ENCODE results near the gene TAS2R1.
"Not testable (repeated sequence)": the region's sequence is repeated elsewhere in the genome, so short reads cannot be mapped to it uniquely, and the experiment has no call there.

TAS2R1 gene

DNA sequence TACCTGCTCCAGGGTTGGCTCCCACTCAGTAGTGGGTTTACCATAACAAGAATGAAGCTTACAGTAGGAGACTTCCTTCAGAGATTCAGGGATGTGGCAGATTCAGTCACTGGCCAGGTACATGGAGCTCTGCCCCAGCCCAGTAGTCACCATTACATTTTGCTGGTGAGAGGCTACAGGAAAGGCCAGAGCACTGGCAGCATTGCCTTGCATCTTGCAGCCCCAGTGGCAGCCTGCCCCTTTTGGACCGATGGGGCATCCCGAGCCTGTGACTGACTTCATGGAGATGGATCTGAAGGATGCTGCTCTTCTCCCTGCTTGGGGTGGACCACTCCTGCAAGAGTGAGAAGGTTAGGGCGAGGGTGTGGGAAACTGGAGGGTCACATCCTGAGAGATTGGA, 16.8 kb downstream of the TAS2R1 start:
- intact Hi-C loops (cut with micrococcal nuclease) = no loop called here
- no peaks in the 10 kb centered on the region for H3K36me3 Mint-ChIP-seq (ENCODE audit: low read depth)
- H3K27ac Mint-ChIP-seq = no peak overlapping the region
- H3K9me3 Mint-ChIP-seq = peaks cover 15% of the 10 kb centered on the region
- no peaks in the 10 kb centered on the region for H3K27me3 Mint-ChIP-seq
- H3K4me3 Mint-ChIP-seq = no peak overlapping the region
- H3K4me1 Mint-ChIP-seq (ENCODE audit: low read depth) = no peaks in the 10 kb centered on the region

GRCh38 chr5:9610969-9611368, 19.2 kb downstream of the TAS2R1 start:
- Mint-ChIP-seq H3K27ac (no peak overlapping the region), H3K9me3 (peaks cover 15% of the 10 kb centered on the region), H3K36me3 (ENCODE audit: low read depth) (no peaks in the 10 kb centered on the region), H3K27me3 (no peaks in the 10 kb centered on the region), H3K4me3 (no peak overlapping the region), H3K4me1 (ENCODE audit: low read depth) (no peaks in the 10 kb centered on the region)
- intact Hi-C loops (cut with micrococcal nuclease) = no loop called here

DNA sequence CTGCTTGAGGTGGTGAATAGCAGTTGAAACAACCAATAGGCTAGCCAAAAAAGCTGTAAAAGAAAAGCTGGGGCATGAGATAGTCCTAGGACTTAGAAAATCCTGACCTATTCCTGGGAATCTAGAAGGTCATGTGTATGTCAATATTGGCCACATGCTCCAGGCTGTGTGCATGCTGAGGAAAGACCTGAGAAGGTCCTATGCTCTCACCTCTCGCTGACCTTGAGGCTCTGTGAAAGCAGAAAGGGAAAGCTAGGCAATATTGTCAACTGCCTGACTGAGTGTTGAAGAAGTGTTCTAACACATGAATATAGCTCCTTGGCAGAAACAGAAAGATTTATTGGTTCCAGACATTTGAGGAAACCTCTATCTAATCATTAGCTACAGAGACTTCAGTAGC, 19.8 kb downstream of the TAS2R1 start:
- H3K27me3 Mint-ChIP-seq = no peaks in the 10 kb centered on the region
- intact Hi-C loops (cut with micrococcal nuclease) = no loop called here
- H3K4me3 Mint-ChIP-seq = no peak overlapping the region
- no peaks in the 10 kb centered on the region for H3K4me1 Mint-ChIP-seq (ENCODE audit: low read depth)
- H3K36me3 Mint-ChIP-seq (ENCODE audit: low read depth) = no peaks in the 10 kb centered on the region
- H3K9me3 Mint-ChIP-seq = peaks cover 15% of the 10 kb centered on the region
- no peak overlapping the region for H3K27ac Mint-ChIP-seq

- H3K36me3 Mint-ChIP-seq (ENCODE audit: low read depth) = no peaks in the 10 kb centered on the region
- H3K27me3 Mint-ChIP-seq = no peaks in the 10 kb centered on the region
- intact Hi-C loops (cut with micrococcal nuclease) = no loop called here
- H3K4me1 Mint-ChIP-seq (ENCODE audit: low read depth) = no peaks in the 10 kb centered on the region
- H3K4me3 Mint-ChIP-seq = no peak overlapping the region
- no peak overlapping the region for H3K27ac Mint-ChIP-seq
- H3K9me3 Mint-ChIP-seq = peaks cover 24% of the 10 kb centered on the region
Observed at GRCh38 chr5:9608093-9608492, 22.1 kb downstream of the TAS2R1 start.

- no peak overlapping the region for H3K27ac Mint-ChIP-seq
- peaks cover 9% of the 10 kb centered on the region for H3K9me3 Mint-ChIP-seq
- no peaks in the 10 kb centered on the region for H3K4me1 Mint-ChIP-seq (ENCODE audit: low read depth)
- no peaks in the 10 kb centered on the region for H3K27me3 Mint-ChIP-seq
- no peak overlapping the region for H3K4me3 Mint-ChIP-seq
- H3K36me3 Mint-ChIP-seq (ENCODE audit: low read depth) = no peaks in the 10 kb centered on the region
- intact Hi-C loops (cut with micrococcal nuclease) = no loop called here
Observed at GRCh38 chr5:9605041-9605838, 24.9 kb downstream of the TAS2R1 start.

DNA sequence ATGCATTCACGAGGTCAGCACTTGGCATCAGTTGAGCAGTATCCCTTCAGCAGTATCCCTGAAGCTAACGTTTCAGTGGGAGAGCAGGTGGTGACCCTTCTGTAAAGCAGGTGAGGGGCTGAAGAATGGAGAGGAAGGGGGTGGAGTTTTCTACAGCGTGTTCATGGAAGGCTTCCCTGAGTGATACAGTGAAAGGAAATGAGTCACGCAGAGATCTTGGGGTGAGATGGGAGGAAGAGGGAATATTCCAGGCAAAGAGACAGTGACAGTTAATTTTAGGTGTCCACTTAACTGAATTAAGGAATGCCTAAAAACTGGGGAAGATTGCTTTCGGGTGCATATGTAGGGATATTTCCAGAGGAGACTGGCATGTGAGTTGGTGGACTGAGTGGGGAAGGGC, 25.7 kb downstream of the TAS2R1 start:
- H3K9me3 Mint-ChIP-seq = peaks cover 9% of the 10 kb centered on the region
- no peak overlapping the region for H3K27ac Mint-ChIP-seq
- H3K4me1 Mint-ChIP-seq (ENCODE audit: low read depth) = no peaks in the 10 kb centered on the region
- H3K27me3 Mint-ChIP-seq = no peaks in the 10 kb centered on the region
- intact Hi-C loops (cut with micrococcal nuclease) = no loop called here
- no peak overlapping the region for H3K4me3 Mint-ChIP-seq
- no peaks in the 10 kb centered on the region for H3K36me3 Mint-ChIP-seq (ENCODE audit: low read depth)

DNA sequence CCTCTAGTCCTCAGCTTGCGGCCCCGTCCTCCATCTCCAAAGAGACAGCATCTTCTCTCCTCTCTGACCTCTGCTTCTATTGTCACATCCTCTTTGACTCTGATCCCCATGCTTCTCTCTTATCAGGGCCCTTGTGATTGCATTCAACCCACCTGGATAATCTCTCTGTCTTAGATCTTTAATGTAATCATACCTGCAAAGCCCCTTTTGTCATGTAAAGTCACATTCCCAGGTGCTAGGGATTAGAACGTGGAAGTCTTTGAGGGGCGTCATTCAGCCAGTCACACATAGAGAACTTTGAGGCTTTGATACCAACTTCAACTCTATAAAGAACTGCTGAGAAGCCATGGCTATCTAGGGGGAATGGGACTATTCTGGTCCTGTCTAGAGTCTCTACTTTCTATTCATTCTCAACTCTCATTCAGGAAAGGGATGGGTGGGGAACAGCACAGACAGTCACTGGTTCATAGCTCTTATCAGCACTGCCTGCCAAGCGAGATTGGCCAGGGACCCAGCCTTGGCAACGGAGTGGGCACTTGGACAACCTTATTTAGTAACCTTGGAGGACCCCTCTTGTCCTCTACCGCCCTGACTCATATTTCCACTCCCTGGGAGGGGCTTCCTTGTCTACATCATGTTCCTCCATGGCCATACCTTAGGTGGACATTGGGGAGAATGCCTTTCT, 29.0 kb downstream of the TAS2R1 start:
- intact Hi-C loops (cut with micrococcal nuclease) = no loop called here
- peaks cover 9% of the 10 kb centered on the region for H3K9me3 Mint-ChIP-seq
- no peak overlapping the region for H3K4me3 Mint-ChIP-seq
- H3K27me3 Mint-ChIP-seq = no peaks in the 10 kb centered on the region
- H3K4me1 Mint-ChIP-seq (ENCODE audit: low read depth) = no peaks in the 10 kb centered on the region
- no peaks in the 10 kb centered on the region for H3K36me3 Mint-ChIP-seq (ENCODE audit: low read depth)
- H3K27ac Mint-ChIP-seq = no peak overlapping the region

- Mint-ChIP-seq H3K27ac (no peak overlapping the region), H3K9me3 (peaks cover 5% of the 10 kb centered on the region), H3K27me3 (no peaks in the 10 kb centered on the region), H3K4me1 (ENCODE audit: low read depth) (no peaks in the 10 kb centered on the region), H3K4me3 (no peak overlapping the region), H3K36me3 (ENCODE audit: low read depth) (no peaks in the 10 kb centered on the region)
- intact Hi-C loops (cut with micrococcal nuclease) = no loop called here
Observed at GRCh38 chr5:9599391-9599790, 30.8 kb downstream of the TAS2R1 start.

GRCh38 chr5:9598329-9598728, 31.8 kb downstream of the TAS2R1 start:
- intact Hi-C loops (cut with micrococcal nuclease); H3K36me3 Mint-ChIP-seq (ENCODE audit: low read depth); H3K9me3 Mint-ChIP-seq; H3K4me1 Mint-ChIP-seq (ENCODE audit: low read depth); H3K4me3 Mint-ChIP-seq; H3K27ac Mint-ChIP-seq; H3K27me3 Mint-ChIP-seq: not testable (repeated sequence)

- H3K27me3 Mint-ChIP-seq; intact Hi-C loops (cut with micrococcal nuclease); H3K4me3 Mint-ChIP-seq; H3K4me1 Mint-ChIP-seq (ENCODE audit: low read depth); H3K36me3 Mint-ChIP-seq (ENCODE audit: low read depth); H3K9me3 Mint-ChIP-seq; H3K27ac Mint-ChIP-seq: not testable (repeated sequence)
Observed at GRCh38 chr5:9597322-9597721, 32.8 kb downstream of the TAS2R1 start.

DNA sequence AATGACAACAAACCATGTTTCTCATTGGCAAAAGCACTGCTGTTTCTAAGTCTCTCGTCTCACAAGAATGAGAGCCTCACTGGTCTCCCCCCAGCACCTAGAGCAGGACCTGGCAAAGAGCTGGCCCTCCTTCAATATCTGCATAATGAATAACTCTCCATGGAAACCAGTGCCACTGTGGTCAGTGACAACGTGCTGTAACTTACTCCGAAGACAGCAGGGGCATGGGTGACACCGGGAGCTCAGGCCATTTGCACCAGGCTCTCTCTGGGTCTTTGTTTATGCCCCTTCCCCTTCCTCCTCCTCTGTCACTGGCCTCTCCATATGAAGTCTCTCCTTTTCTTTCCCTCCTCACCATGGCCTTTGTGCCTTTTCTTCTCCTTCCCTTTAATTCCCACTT, 33.3 kb downstream of the TAS2R1 start:
- Mint-ChIP-seq H3K9me3 (no peaks in the 10 kb centered on the region), H3K27ac (no peak overlapping the region), H3K36me3 (ENCODE audit: low read depth) (no peaks in the 10 kb centered on the region), H3K27me3 (no peaks in the 10 kb centered on the region), H3K4me3 (no peak overlapping the region), H3K4me1 (ENCODE audit: low read depth) (no peaks in the 10 kb centered on the region)
- intact Hi-C loops (cut with micrococcal nuclease) = no loop called here

- Mint-ChIP-seq H3K9me3 (no peaks in the 10 kb centered on the region), H3K27ac (no peak overlapping the region), H3K4me3 (no peak overlapping the region), H3K27me3 (no peaks in the 10 kb centered on the region), H3K36me3 (ENCODE audit: low read depth) (no peaks in the 10 kb centered on the region), H3K4me1 (ENCODE audit: low read depth) (no peaks in the 10 kb centered on the region)
- intact Hi-C loops (cut with micrococcal nuclease) = no loop called here
Observed at GRCh38 chr5:9596171-9596780, 33.9 kb downstream of the TAS2R1 start.

- Mint-ChIP-seq H3K27ac (no peak overlapping the region), H3K27me3 (no peaks in the 10 kb centered on the region), H3K4me3 (no peak overlapping the region), H3K9me3 (no peaks in the 10 kb centered on the region), H3K4me1 (ENCODE audit: low read depth) (no peaks in the 10 kb centered on the region), H3K36me3 (ENCODE audit: low read depth) (no peaks in the 10 kb centered on the region)
- intact Hi-C loops (cut with micrococcal nuclease) = no loop called here
Observed at GRCh38 chr5:9594913-9595312, 35.2 kb downstream of the TAS2R1 start.

GRCh38 chr5:9589049-9589835, 40.9 kb downstream of the TAS2R1 start:
- Mint-ChIP-seq H3K4me1 (ENCODE audit: low read depth) (no peaks in the 10 kb centered on the region), H3K4me3 (no peak overlapping the region), H3K9me3 (no peaks in the 10 kb centered on the region), H3K36me3 (ENCODE audit: low read depth) (no peaks in the 10 kb centered on the region), H3K27ac (no peak overlapping the region), H3K27me3 (no peaks in the 10 kb centered on the region)
- intact Hi-C loops (cut with micrococcal nuclease) = no loop called here
